Panc1 (cell line): ENCODE data around the gene SERGEF. TPM values are rescaled to one million over a fixed set of nuclear protein-coding genes. Genes with fewer than 3 reads are reported as not detected.

ENCODE experiments used
- ATAC-seq: fragments of 200-7000 bp; cut with Tn5 transposase; 2 replicates; pipeline ENCODE4 v1.9.1; 2020; ENCODE audit warnings: mild to moderate bottlenecking, moderate library complexity
- BruUV-seq: library from RNA; stranded (reverse); fragments of 400-500 nt; replicated peaks from 2 replicates; lab custom pipeline; 2021; lab: Mats Ljungman, UMichigan
- CTCF ChIA-PET: fragments of 300-600 bp; sonication (Branson Sonifier 250); formaldehyde crosslinking; loops from one replicate; lab custom pipeline; 2022; ENCODE audit warnings: antibody characterized with exemption; lab: Charles Lee
- POLR2A ChIA-PET: fragments of 300-600 bp; sonication (Branson Sonifier 250); formaldehyde crosslinking; loops from one replicate; lab custom pipeline; 2022; ENCODE audit warnings: antibody characterized with exemption; lab: Charles Lee
- DNase-seq: peaks from one replicate; pipeline ENCODE4 v3.0.0-alpha.2; 2010; ENCODE audit warnings: low read depth, low spot score
- H3K27ac ChIP-seq: 2 replicates; pipeline ENCODE4 v1.5.1; 2011; ENCODE audit warnings: mild to moderate bottlenecking, low read length, inconsistent platforms
- H3K27me3 ChIP-seq: fragments of 200-500 bp; sonication (Bioruptor generic); 2 replicates; pipeline ENCODE4 v1.6.0; 2014; ENCODE audit warnings: low read length, inconsistent platforms; ENCODE audit not compliant: control insufficient read depth, insufficient read depth
- H3K36me3 ChIP-seq: fragments of 200-500 bp; sonication (Bioruptor generic); 2 replicates; pipeline ENCODE4 v1.5.1; 2014; ENCODE audit warnings: inconsistent platforms, mild to moderate bottlenecking, low read length, moderate library complexity; ENCODE audit not compliant: control insufficient read depth, insufficient read depth
- H3K4me1 ChIP-seq: 2 replicates; pipeline ENCODE4 v1.5.1; 2011; ENCODE audit warnings: inconsistent platforms, mild to moderate bottlenecking, low read length, moderate library complexity; ENCODE audit not compliant: control insufficient read depth, insufficient read depth
- H3K4me3 ChIP-seq, 2 experiments: 2 replicates each; pipeline ENCODE4 v1.5.1; 2011 to 2012; ENCODE audit warnings: low read depth in 2 of 2, low read length in 2 of 2, mild to moderate bottlenecking in 2 of 2, inconsistent platforms in 1 of 2, moderate library complexity in 1 of 2
- H3K9me3 ChIP-seq: fragments of 200-500 bp; sonication (Bioruptor generic); 2 replicates; pipeline ENCODE4 v1.5.1; 2014; ENCODE audit warnings: low read depth, mild to moderate bottlenecking, inconsistent platforms, low read length, moderate library complexity; ENCODE audit not compliant: control insufficient read depth, insufficient read depth
- CTCF ChIP-seq: fragments of 450-650 bp; IDR thresholded peaks from 2 replicates; pipeline ENCODE4 v1.5.1; 2017; ENCODE audit warnings: mild to moderate bottlenecking
- POLR2AphosphoS5 ChIP-seq: IDR thresholded peaks from 2 replicates; pipeline ENCODE4 v1.6.1; 2012; ENCODE audit warnings: mild to moderate bottlenecking, low read depth, low read length, moderate library complexity
- REST ChIP-seq, 2 experiments: IDR thresholded peaks; 2 replicates each; pipeline ENCODE4 v1.6.1; 2011 to 2012; ENCODE audit warnings: low read depth in 2 of 2, control low read depth in 1 of 2, low read length in 1 of 2, mild to moderate bottlenecking in 1 of 2, moderate library complexity in 1 of 2; ENCODE audit not compliant: insufficient read depth in 1 of 2
- SIN3A ChIP-seq: IDR thresholded peaks from 2 replicates; pipeline ENCODE4 v1.6.1; 2012; ENCODE audit warnings: low read depth, mild to moderate bottlenecking, low read length, moderate library complexity, borderline replicate concordance; ENCODE audit not compliant: insufficient read depth
- TCF7L2 ChIP-seq: IDR thresholded peaks from 2 replicates; pipeline ENCODE4 v1.6.1; 2011; ENCODE audit warnings: mild to moderate bottlenecking, low read depth, low read length, inconsistent platforms
- in situ Hi-C: cut with HindIII; loops from 2 replicates; pipeline ENCODE4 v1.10.0; 2016; ENCODE audit warnings: low sequenced_read_pairs, low pct_unique_long_range_greater_than_20kb
- intact Hi-C: fragments of 100-400 bp; cut with micrococcal nuclease; formaldehyde crosslinking; loops from one replicate; pipeline ENCODE4 v1.10.0; 2022; ENCODE audit not compliant: unreplicated experiment
- total RNA-seq: library from RNA; stranded (reverse); gene quantifications from one replicate; pipeline ENCODE4 v1.2.1, GENCODE V29; 2021; ENCODE audit not compliant: unreplicated experiment

SERGEF gene
- total RNA-seq, 1 experiment from 2014 or later = 35.5 TPM

DNA sequence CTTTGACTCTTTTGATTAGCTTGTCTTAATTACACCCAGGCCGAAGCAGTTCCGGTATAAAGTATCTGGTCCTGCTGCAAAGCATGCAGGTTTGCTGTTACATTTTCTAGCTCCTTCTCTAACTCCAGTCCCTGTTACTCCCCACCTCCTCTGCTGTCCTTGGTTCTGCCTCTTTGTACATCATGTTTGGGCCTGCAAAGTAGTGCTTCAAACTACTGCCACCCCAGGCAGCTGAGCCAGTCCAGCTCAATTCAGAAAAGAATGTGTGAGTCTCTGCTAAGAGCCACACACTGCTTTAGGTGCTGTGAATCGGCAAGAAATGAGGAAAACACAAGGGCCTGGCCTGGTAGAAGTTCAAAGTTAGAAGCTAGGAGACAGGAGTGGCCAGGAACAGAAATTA is 136.0 kb downstream of the SERGEF start:
- ChIA-PET CTCF (no interaction called here), POLR2A (no interaction called here)
- in situ Hi-C loops = no loop called here
- Histone ChIP-seq H3K36me3 (no peaks in the 10 kb centered on the region), H3K9me3 (no peaks in the 10 kb centered on the region), H3K27me3 (no peaks in the 10 kb centered on the region), H3K27ac (no peak overlapping the region), H3K4me1 (no peaks in the 10 kb centered on the region), H3K4me3 (no peak overlapping the region)
- DNase-seq = no peak
- TF ChIP-seq TCF7L2 (no peak), SIN3A (no peak), CTCF (no peak), REST (IDR thresholded peaks at IDR 0.05; ENCODE audit: insufficient read depth in 1 of 2, low read depth in 2 of 2, low read length in 1 of 2) (no peak), POLR2AphosphoS5 (no peak)
- no peak for ATAC-seq
- intact Hi-C loops = no loop called here
- no TSS peak for BruUV-seq

GRCh38 chr11:17875891-17876290 is 137.0 kb downstream of the SERGEF start:
- CTCF ChIA-PET = no interaction called here
- in situ Hi-C loops (no loop called here), intact Hi-C loops (no loop called here)
- Histone ChIP-seq H3K4me1 (no peaks in the 10 kb centered on the region), H3K27ac (no peak overlapping the region), H3K27me3 (no peaks in the 10 kb centered on the region), H3K4me3 (no peak overlapping the region), H3K9me3 (no peaks in the 10 kb centered on the region), H3K36me3 (no peaks in the 10 kb centered on the region)
- TF ChIP-seq POLR2AphosphoS5 (no peak), TCF7L2 (no peak), CTCF (no peak), REST (IDR thresholded peaks at IDR 0.05; ENCODE audit: insufficient read depth in 1 of 2, low read depth in 2 of 2, low read length in 1 of 2) (no peak), SIN3A (no peak)
- BruUV-seq = no TSS peak
- POLR2A ChIA-PET = no interaction called here
- ATAC-seq (no peak), DNase-seq (no peak)
